DOHH2 (cell line): Measurements from ENCODE around the gene DUSP3.
"Not testable (repeated sequence)": the region's sequence is repeated elsewhere in the genome, so short reads cannot be mapped to it uniquely, and the experiment has no call there.

ENCODE experiments used
- H3F3A ChIP-seq: fragments of 200-600 bp; sonication (generic), shearing (Covaris generic); 2 replicates; pipeline ENCODE4 v1.6.0; 2016; ENCODE audit warnings: antibody characterized with exemption, mild to moderate bottlenecking; ENCODE audit not compliant: control insufficient read depth, insufficient read depth
- H3K27ac ChIP-seq: fragments of 200-600 bp; sonication (generic); 2 replicates; pipeline ENCODE4 v1.5.1; 2014; ENCODE audit warnings: low read depth, mild to moderate bottlenecking, low read length, moderate library complexity
- H3K27me3 ChIP-seq: fragments of 200-600 bp; sonication (generic); 2 replicates; pipeline ENCODE4 v1.6.1; 2014; ENCODE audit warnings: mild to moderate bottlenecking, low read length, mixed read lengths; ENCODE audit not compliant: control insufficient read depth
- H3K36me3 ChIP-seq: fragments of 200-600 bp; sonication (generic); 2 replicates; pipeline ENCODE4 v1.6.1; 2014; ENCODE audit warnings: mild to moderate bottlenecking, low read length, moderate library complexity, mixed read lengths; ENCODE audit not compliant: control insufficient read depth
- H3K4me1 ChIP-seq: fragments of 200-600 bp; sonication (generic); 2 replicates; pipeline ENCODE4 v1.6.1; 2014; ENCODE audit warnings: mild to moderate bottlenecking, low read length, mixed read lengths; ENCODE audit not compliant: control insufficient read depth
- H3K4me2 ChIP-seq: fragments of 200-600 bp; sonication (generic); 2 replicates; pipeline ENCODE4 v1.6.0; 2014; ENCODE audit warnings: mild to moderate bottlenecking, low read length, moderate library complexity
- H3K4me3 ChIP-seq: fragments of 200-600 bp; sonication (generic); 2 replicates; pipeline ENCODE4 v1.5.1; 2014; ENCODE audit warnings: mild to moderate bottlenecking, low read length, mixed read lengths
- H3K79me2 ChIP-seq: fragments of 200-600 bp; sonication (generic); 2 replicates; pipeline ENCODE4 v1.6.1; 2014; ENCODE audit warnings: mild to moderate bottlenecking, low read length, mixed read lengths; ENCODE audit not compliant: control insufficient read depth
- H3K9me2 ChIP-seq: fragments of 200-600 bp; sonication (generic); replicated peaks from 2 replicates; pipeline ENCODE4 v1.6.1; 2014; ENCODE audit warnings: mild to moderate bottlenecking, low read length, mixed read lengths; ENCODE audit not compliant: control insufficient read depth
- H3K9me3 ChIP-seq: fragments of 200-600 bp; sonication (generic); 2 replicates; pipeline ENCODE4 v1.6.1; 2014; ENCODE audit warnings: antibody characterized with exemption, low read length, mixed read lengths; ENCODE audit not compliant: control insufficient read depth, insufficient read depth
- H4K20me1 ChIP-seq: fragments of 200-600 bp; sonication (generic); 2 replicates; pipeline ENCODE4 v1.6.0; 2014; ENCODE audit warnings: low read depth, mild to moderate bottlenecking, antibody characterized with exemption, low read length, moderate library complexity; ENCODE audit not compliant: control insufficient read depth, insufficient read depth
- EZH2phosphoT487 ChIP-seq: fragments of 200-600 bp; sonication (generic); IDR thresholded peaks from 2 replicates; pipeline ENCODE4 v1.6.1; 2017; ENCODE audit warnings: borderline replicate concordance, mild to moderate bottlenecking, antibody characterized with exemption, low read length, moderate library complexity, mixed read lengths
- TF ChIP-seq, protein P1 (sequence below): fragments of 200-600 bp; sonication (generic); IDR thresholded peaks from one replicate; pipeline ENCODE4 v1.5.1; 2014; ENCODE audit warnings: antibody characterized with exemption, mild to moderate bottlenecking, low read depth, low read length; ENCODE audit not compliant: poor library complexity, severe bottlenecking

DUSP3 gene

GRCh38 chr17:43800736-43801135 is 22.0 kb upstream of the DUSP3 start:
- H3K27me3 ChIP-seq, result peaks cover 23% of the 10 kb centered on the region
- H3K4me2 ChIP-seq, result no peak overlapping the region
- H3K27ac ChIP-seq, result no peak overlapping the region
- peaks cover 3% of the 10 kb centered on the region; the same call in 1 of the 2 replicates for H3K4me1 ChIP-seq
- TF ChIP-seq, protein P1, sequence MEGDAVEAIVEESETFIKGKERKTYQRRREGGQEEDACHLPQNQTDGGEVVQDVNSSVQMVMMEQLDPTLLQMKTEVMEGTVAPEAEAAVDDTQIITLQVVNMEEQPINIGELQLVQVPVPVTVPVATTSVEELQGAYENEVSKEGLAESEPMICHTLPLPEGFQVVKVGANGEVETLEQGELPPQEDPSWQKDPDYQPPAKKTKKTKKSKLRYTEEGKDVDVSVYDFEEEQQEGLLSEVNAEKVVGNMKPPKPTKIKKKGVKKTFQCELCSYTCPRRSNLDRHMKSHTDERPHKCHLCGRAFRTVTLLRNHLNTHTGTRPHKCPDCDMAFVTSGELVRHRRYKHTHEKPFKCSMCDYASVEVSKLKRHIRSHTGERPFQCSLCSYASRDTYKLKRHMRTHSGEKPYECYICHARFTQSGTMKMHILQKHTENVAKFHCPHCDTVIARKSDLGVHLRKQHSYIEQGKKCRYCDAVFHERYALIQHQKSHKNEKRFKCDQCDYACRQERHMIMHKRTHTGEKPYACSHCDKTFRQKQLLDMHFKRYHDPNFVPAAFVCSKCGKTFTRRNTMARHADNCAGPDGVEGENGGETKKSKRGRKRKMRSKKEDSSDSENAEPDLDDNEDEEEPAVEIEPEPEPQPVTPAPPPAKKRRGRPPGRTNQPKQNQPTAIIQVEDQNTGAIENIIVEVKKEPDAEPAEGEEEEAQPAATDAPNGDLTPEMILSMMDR, result no peak
- no peak for TF ChIP-seq EZH2phosphoT487
- no peaks in the 10 kb centered on the region for H3K36me3 ChIP-seq
- no peaks in the 10 kb centered on the region for H3K79me2 ChIP-seq
- no peak overlapping the region for H3K4me3 ChIP-seq
- H3K9me2 ChIP-seq, result no peaks in the 10 kb centered on the region
- no peaks in the 10 kb centered on the region for H3K9me3 ChIP-seq
- no peaks in the 10 kb centered on the region for H3F3A ChIP-seq
- H4K20me1 ChIP-seq, result no peaks in the 10 kb centered on the region

DNA sequence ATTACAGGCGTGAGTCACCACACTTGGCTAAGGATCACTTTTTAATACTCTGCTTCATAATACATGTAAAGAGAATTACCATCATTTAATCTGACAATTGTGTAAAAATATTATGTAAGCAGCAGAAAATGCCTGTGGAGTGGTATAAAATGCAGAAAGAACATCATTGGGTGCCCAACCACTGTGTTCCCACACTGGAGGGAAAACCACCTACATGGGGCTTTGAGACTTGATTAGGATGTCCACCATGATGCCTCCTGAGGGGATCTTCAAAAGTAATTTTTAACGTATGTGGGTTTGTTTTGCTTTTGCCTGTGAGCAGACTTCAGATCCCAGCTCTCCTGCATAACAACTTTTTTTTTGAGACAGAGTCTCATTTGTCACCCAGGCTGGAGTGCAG is 20.3 kb upstream of the DUSP3 start:
- no peaks in the 10 kb centered on the region for H3K9me3 ChIP-seq
- H3F3A ChIP-seq, result no peaks in the 10 kb centered on the region
- H3K36me3 ChIP-seq, result no peaks in the 10 kb centered on the region
- H4K20me1 ChIP-seq, result no peaks in the 10 kb centered on the region
- H3K4me2 ChIP-seq, result no peak overlapping the region
- H3K27ac ChIP-seq, result no peak overlapping the region
- H3K79me2 ChIP-seq, result no peaks in the 10 kb centered on the region
- peaks cover 3% of the 10 kb centered on the region; the same call in 1 of the 2 replicates for H3K4me1 ChIP-seq
- peaks cover 21% of the 10 kb centered on the region for H3K27me3 ChIP-seq
- H3K4me3 ChIP-seq, result no peak overlapping the region
- TF ChIP-seq, protein P1, result no peak
- TF ChIP-seq EZH2phosphoT487, result no peak
- H3K9me2 ChIP-seq, result no peaks in the 10 kb centered on the region

DNA sequence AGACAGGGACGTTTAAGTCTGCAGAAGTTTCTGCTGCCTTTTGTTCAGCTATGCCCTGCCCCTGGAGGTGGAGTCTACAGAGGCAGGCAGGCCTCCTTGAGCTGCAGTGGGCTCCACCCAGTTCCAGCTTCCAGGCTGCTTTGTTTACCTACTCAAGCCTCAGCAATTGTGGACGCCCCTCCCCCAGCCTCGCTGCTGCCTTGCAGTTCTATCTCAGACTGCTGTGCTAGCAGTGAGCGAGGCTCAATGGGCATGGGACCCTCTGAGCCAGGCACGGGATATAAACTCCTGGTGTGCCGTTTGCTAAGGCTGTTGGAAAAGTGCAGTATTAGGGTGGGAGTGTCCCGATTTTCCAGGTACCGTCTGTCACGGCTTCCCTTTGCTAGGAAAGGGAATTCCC is 19.2 kb upstream of the DUSP3 start:
- H3K79me2 ChIP-seq, H3K4me3 ChIP-seq, H3F3A ChIP-seq, H3K27ac ChIP-seq, H3K9me3 ChIP-seq, H4K20me1 ChIP-seq, H3K9me2 ChIP-seq, H3K4me2 ChIP-seq, H3K36me3 ChIP-seq, H3K4me1 ChIP-seq: not testable (repeated sequence)
- peaks cover 11% of the 10 kb centered on the region for H3K27me3 ChIP-seq

DNA sequence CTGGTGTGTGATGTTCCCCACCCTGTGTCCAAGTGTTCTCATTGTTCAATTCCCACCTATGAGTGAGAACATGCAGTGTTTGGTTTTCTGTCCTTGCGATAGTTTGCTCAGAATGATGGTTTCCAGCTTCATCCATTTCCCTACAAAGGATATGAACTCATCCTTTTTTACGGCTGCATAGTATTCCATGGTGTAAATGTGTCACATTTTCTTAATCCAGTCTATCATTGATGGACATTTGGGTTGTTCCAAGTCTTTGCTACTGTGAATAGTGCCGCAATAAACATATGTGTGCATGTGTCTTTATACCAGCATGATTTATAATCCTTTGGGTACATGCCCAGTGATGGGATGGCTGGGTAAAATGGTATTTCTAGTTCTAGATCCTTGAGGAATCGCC is 13.9 kb upstream of the DUSP3 start:
- H3F3A ChIP-seq, H3K36me3 ChIP-seq, H3K27ac ChIP-seq, H3K4me2 ChIP-seq, H3K4me1 ChIP-seq, H3K79me2 ChIP-seq, H3K9me2 ChIP-seq, H3K27me3 ChIP-seq, H4K20me1 ChIP-seq, H3K9me3 ChIP-seq, H3K4me3 ChIP-seq: not testable (repeated sequence)
